Measurements from ENCODE around the gene AMTN. TPM values are rescaled to one million over a fixed set of nuclear protein-coding genes. Genes with fewer than 3 reads are reported as not detected.
"Not testable (repeated sequence)": the region's sequence is repeated elsewhere in the genome, so short reads cannot be mapped to it uniquely, and the experiment has no call there.

AMTN gene
- polyA plus RNA-seq (2013, experiment 1 of 2) = not detected
- polyA plus RNA-seq (2013, experiment 2 of 2) = not detected

- Histone ChIP-seq H3K27ac (ENCODE audit: low read depth, low read length) (no peak within 1 kb of the TSS), H3K4me1 (ENCODE audit: insufficient read depth, low read length) (no peaks in the 10 kb centered on the region), H3K27me3 (ENCODE audit: insufficient read depth, low read length) (no peaks in the 10 kb centered on the region), H3K36me3 (ENCODE audit: insufficient read depth, low read length) (no peaks in the 10 kb centered on the region), H3K4me3 (ENCODE audit: low read length) (no peak within 1 kb of the TSS), H3K9me3 (ENCODE audit: insufficient read depth, low read depth, low read length) (no peaks in the 10 kb centered on the region), H3K9ac (ENCODE audit: low read depth, low read length) (no peak within 1 kb of the TSS)
- WGBS = 100% methylated on average over 1 of the region's 2 CpGs
Observed at GRCh38 chr4:70518269-70518668, at the start of gene AMTN. AMTN (plus strand) TSS chr4:70518569; CDS start chr4:70518778, 209 bp downstream.

GRCh38 chr4:70471897-70472296 lies 46.5 kb upstream of the AMTN start, which contains the start of gene MUC7:
MUC7 (plus strand) TSS chr4:70472197; CDS start chr4:70474022, 1,825 bp downstream.
- Histone ChIP-seq H3K9ac (ENCODE audit: low read depth, low read length) (no peak within 1 kb of the TSS), H3K27ac (ENCODE audit: low read depth, low read length) (no peak within 1 kb of the TSS), H3K36me3 (ENCODE audit: insufficient read depth, low read length) (no peaks in the 10 kb centered on the region), H3K4me3 (ENCODE audit: low read length) (no peak within 1 kb of the TSS), H3K4me1 (ENCODE audit: insufficient read depth, low read length) (no peaks in the 10 kb centered on the region), H3K27me3 (ENCODE audit: insufficient read depth, low read length) (no peaks in the 10 kb centered on the region), H3K9me3 (ENCODE audit: insufficient read depth, low read depth, low read length) (no peaks in the 10 kb centered on the region)
- WGBS = 90% methylated on average over 4 of the region's 4 CpGs

- no peak overlapping the region for H3K9ac ChIP-seq (ENCODE audit: low read depth, low read length)
- H3K27ac ChIP-seq (ENCODE audit: low read depth, low read length) = no peak overlapping the region
- no peaks in the 10 kb centered on the region for H3K36me3 ChIP-seq (ENCODE audit: insufficient read depth, low read length)
- no peak overlapping the region for H3K4me3 ChIP-seq (ENCODE audit: low read length)
- no peaks in the 10 kb centered on the region for H3K27me3 ChIP-seq (ENCODE audit: insufficient read depth, low read length)
- 95% methylated on average over 4 of the region's 4 CpGs for WGBS
- H3K4me1 ChIP-seq (ENCODE audit: insufficient read depth, low read length) = no peaks in the 10 kb centered on the region
- H3K9me3 ChIP-seq (ENCODE audit: insufficient read depth, low read depth, low read length) = no peaks in the 10 kb centered on the region
Observed at GRCh38 chr4:70473679-70474078, 44.7 kb upstream of the AMTN start.

GRCh38 chr4:70488748-70489147 lies 29.6 kb upstream of the AMTN start:
- Histone ChIP-seq H3K9me3 (ENCODE audit: insufficient read depth, low read depth, low read length) (no peaks in the 10 kb centered on the region), H3K27ac (ENCODE audit: low read depth, low read length) (no peak overlapping the region), H3K9ac (ENCODE audit: low read depth, low read length) (no peak overlapping the region), H3K36me3 (ENCODE audit: insufficient read depth, low read length) (no peaks in the 10 kb centered on the region), H3K27me3 (ENCODE audit: insufficient read depth, low read length) (no peaks in the 10 kb centered on the region), H3K4me3 (ENCODE audit: low read length) (no peak overlapping the region), H3K4me1 (ENCODE audit: insufficient read depth, low read length) (no peaks in the 10 kb centered on the region)
- WGBS = 100% methylated on average over 1 of the region's 3 CpGs

GRCh38 chr4:70496231-70496630 lies 22.1 kb upstream of the AMTN start:
- H3K36me3 ChIP-seq (ENCODE audit: insufficient read depth, low read length) = no peaks in the 10 kb centered on the region

GRCh38 chr4:70501838-70502237 lies 16.5 kb upstream of the AMTN start:
- H3K4me3 ChIP-seq (ENCODE audit: low read length); H3K9me3 ChIP-seq (ENCODE audit: insufficient read depth, low read depth, low read length); H3K4me1 ChIP-seq (ENCODE audit: insufficient read depth, low read length); H3K9ac ChIP-seq (ENCODE audit: low read depth, low read length); H3K27me3 ChIP-seq (ENCODE audit: insufficient read depth, low read length); H3K27ac ChIP-seq (ENCODE audit: low read depth, low read length); H3K36me3 ChIP-seq (ENCODE audit: insufficient read depth, low read length): not testable (repeated sequence)
- 88% methylated on average over 6 of the region's 8 CpGs for WGBS

More at GRCh38 chr4:70496231-70496630, 22.1 kb upstream of the AMTN start:
- H3K27ac ChIP-seq (ENCODE audit: low read depth, low read length) = no peak overlapping the region
- H3K9me3 ChIP-seq (ENCODE audit: insufficient read depth, low read depth, low read length) = no peaks in the 10 kb centered on the region
- WGBS = 88% methylated on average over 6 of the region's 6 CpGs
- H3K27me3 ChIP-seq (ENCODE audit: insufficient read depth, low read length) = no peaks in the 10 kb centered on the region
- H3K9ac ChIP-seq (ENCODE audit: low read depth, low read length) = no peak overlapping the region
- no peaks in the 10 kb centered on the region for H3K4me1 ChIP-seq (ENCODE audit: insufficient read depth, low read length)
- no peak overlapping the region for H3K4me3 ChIP-seq (ENCODE audit: low read length)

GRCh38 chr4:70504733-70505132 lies 13.6 kb upstream of the AMTN start:
- no peak overlapping the region for H3K4me3 ChIP-seq (ENCODE audit: low read length)
- no peaks in the 10 kb centered on the region for H3K9me3 ChIP-seq (ENCODE audit: insufficient read depth, low read depth, low read length)
- no peaks in the 10 kb centered on the region for H3K4me1 ChIP-seq (ENCODE audit: insufficient read depth, low read length)
- no peak overlapping the region for H3K9ac ChIP-seq (ENCODE audit: low read depth, low read length)
- no peak overlapping the region for H3K27ac ChIP-seq (ENCODE audit: low read depth, low read length)
- H3K27me3 ChIP-seq (ENCODE audit: insufficient read depth, low read length) = no peaks in the 10 kb centered on the region
- H3K36me3 ChIP-seq (ENCODE audit: insufficient read depth, low read length) = no peaks in the 10 kb centered on the region
- 76% methylated on average over 3 of the region's 4 CpGs for WGBS

GRCh38 chr4:70505151-70505748 lies 13.1 kb upstream of the AMTN start:
- no peaks in the 10 kb centered on the region for H3K36me3 ChIP-seq (ENCODE audit: insufficient read depth, low read length)
- no peak overlapping the region for H3K9ac ChIP-seq (ENCODE audit: low read depth, low read length)
- H3K4me3 ChIP-seq (ENCODE audit: low read length) = no peak overlapping the region
- no peaks in the 10 kb centered on the region for H3K4me1 ChIP-seq (ENCODE audit: insufficient read depth, low read length)
- no peaks in the 10 kb centered on the region for H3K9me3 ChIP-seq (ENCODE audit: insufficient read depth, low read depth, low read length)
- H3K27me3 ChIP-seq (ENCODE audit: insufficient read depth, low read length) = no peaks in the 10 kb centered on the region
- 11% methylated on average over 7 of the region's 7 CpGs for WGBS
- no peak overlapping the region for H3K27ac ChIP-seq (ENCODE audit: low read depth, low read length)

- H3K27me3 ChIP-seq (ENCODE audit: insufficient read depth, low read length) = no peaks in the 10 kb centered on the region
- H3K4me1 ChIP-seq (ENCODE audit: insufficient read depth, low read length) = no peaks in the 10 kb centered on the region
- no peaks in the 10 kb centered on the region for H3K36me3 ChIP-seq (ENCODE audit: insufficient read depth, low read length)
- WGBS = 63% methylated on average over 1 of the region's 1 CpG
- H3K9me3 ChIP-seq (ENCODE audit: insufficient read depth, low read depth, low read length) = no peaks in the 10 kb centered on the region
- no peak overlapping the region for H3K27ac ChIP-seq (ENCODE audit: low read depth, low read length)
- no peak overlapping the region for H3K4me3 ChIP-seq (ENCODE audit: low read length)
- H3K9ac ChIP-seq (ENCODE audit: low read depth, low read length) = no peak overlapping the region
Observed at GRCh38 chr4:70508801-70509200, 9.6 kb upstream of the AMTN start.

- WGBS = 89% methylated on average over 3 of the region's 3 CpGs
- no peaks in the 10 kb centered on the region for H3K4me1 ChIP-seq (ENCODE audit: insufficient read depth, low read length)
- H3K27ac ChIP-seq (ENCODE audit: low read depth, low read length) = no peak overlapping the region
- no peak overlapping the region for H3K9ac ChIP-seq (ENCODE audit: low read depth, low read length)
- no peaks in the 10 kb centered on the region for H3K27me3 ChIP-seq (ENCODE audit: insufficient read depth, low read length)
- no peak overlapping the region for H3K4me3 ChIP-seq (ENCODE audit: low read length)
- H3K36me3 ChIP-seq (ENCODE audit: insufficient read depth, low read length) = no peaks in the 10 kb centered on the region
- H3K9me3 ChIP-seq (ENCODE audit: insufficient read depth, low read depth, low read length) = no peaks in the 10 kb centered on the region
Observed at GRCh38 chr4:70511365-70511764, 7.0 kb upstream of the AMTN start.

- no peak overlapping the region for H3K4me3 ChIP-seq (ENCODE audit: low read length)
- no peak overlapping the region for H3K9ac ChIP-seq (ENCODE audit: low read depth, low read length)
- 91% methylated on average over 4 of the region's 4 CpGs for WGBS
- H3K9me3 ChIP-seq (ENCODE audit: insufficient read depth, low read depth, low read length) = no peaks in the 10 kb centered on the region
- no peak overlapping the region for H3K27ac ChIP-seq (ENCODE audit: low read depth, low read length)
- H3K27me3 ChIP-seq (ENCODE audit: insufficient read depth, low read length) = no peaks in the 10 kb centered on the region
- no peaks in the 10 kb centered on the region for H3K4me1 ChIP-seq (ENCODE audit: insufficient read depth, low read length)
- H3K36me3 ChIP-seq (ENCODE audit: insufficient read depth, low read length) = no peaks in the 10 kb centered on the region
Observed at GRCh38 chr4:70515367-70516250, 2.8 kb upstream of the AMTN start.

All from HUES64 (cell line).